Stimulated activated CD8-positive, alpha-beta memory T cell treated with anti-CD3 and anti-CD28 coated beads, Interleukin-2, amount 100 ng/mL, for 1 hour (primary cell): ENCODE results near the gene SERPINE1.

Experiments used
- DNase-seq, 2 donors: peaks; one replicate each; pipeline ENCODE4 v3.0.0-alpha.2; 2020; ENCODE audit warnings: low read depth in 2 of 2

The SERPINE1 gene

GRCh38 chr7:101154693-101155102, 27.8 kb downstream of the SERPINE1 start:
- DNase-seq = no peak

GRCh38 chr7:101155303-101155702, 28.4 kb downstream of the SERPINE1 start:
- DNase-seq = no peak

GRCh38 chr7:101156277-101156676, 29.4 kb downstream of the SERPINE1 start:
- no peak for DNase-seq

GRCh38 chr7:101156866-101157589, 30.1 kb downstream of the SERPINE1 start:
- no peak for DNase-seq

GRCh38 chr7:101159696-101160674, 33.1 kb downstream of the SERPINE1 start:
- DNase-seq = no peak

GRCh38 chr7:101160910-101161309, 34.0 kb downstream of the SERPINE1 start:
- DNase-seq = no peak

- DNase-seq = no peak
Measured at GRCh38 chr7:101161692-101162471, 35.0 kb downstream of the SERPINE1 start.

- DNase-seq = no peak
Measured at GRCh38 chr7:101162551-101163278, 35.8 kb downstream of the SERPINE1 start.

GRCh38 chr7:101163279-101164070, 36.6 kb downstream of the SERPINE1 start:
- DNase-seq = no peak

- no peak for DNase-seq
Measured at GRCh38 chr7:101164071-101164840, 37.4 kb downstream of the SERPINE1 start.

GRCh38 chr7:101165075-101165957, 38.4 kb downstream of the SERPINE1 start, which contains the start of gene VGF:
Gene VGF (minus strand): TSS chr7:101165569. CDS start chr7:101164843, 726 bp downstream.
- peak; percentile 75 to 86 for DNase-seq

GRCh38 chr7:101165958-101166647, 39.2 kb downstream of the SERPINE1 start:
- no peak for DNase-seq

GRCh38 chr7:101166648-101166908, 39.7 kb downstream of the SERPINE1 start:
- DNase-seq = no peak

- DNase-seq = no peak
Measured at GRCh38 chr7:101166909-101167644, 40.2 kb downstream of the SERPINE1 start.

GRCh38 chr7:101167645-101168411, 40.9 kb downstream of the SERPINE1 start:
- DNase-seq = no peak

- DNase-seq = no peak
Measured at GRCh38 chr7:101168412-101169049, 41.6 kb downstream of the SERPINE1 start.
